ENCODE results near the gene HTR3D. TPM values are rescaled to one million over a fixed set of nuclear protein-coding genes. Genes with fewer than 3 reads are reported as not detected.

HTR3D gene
- total RNA-seq, 4 donors from 2014 or later = not detected

DNA sequence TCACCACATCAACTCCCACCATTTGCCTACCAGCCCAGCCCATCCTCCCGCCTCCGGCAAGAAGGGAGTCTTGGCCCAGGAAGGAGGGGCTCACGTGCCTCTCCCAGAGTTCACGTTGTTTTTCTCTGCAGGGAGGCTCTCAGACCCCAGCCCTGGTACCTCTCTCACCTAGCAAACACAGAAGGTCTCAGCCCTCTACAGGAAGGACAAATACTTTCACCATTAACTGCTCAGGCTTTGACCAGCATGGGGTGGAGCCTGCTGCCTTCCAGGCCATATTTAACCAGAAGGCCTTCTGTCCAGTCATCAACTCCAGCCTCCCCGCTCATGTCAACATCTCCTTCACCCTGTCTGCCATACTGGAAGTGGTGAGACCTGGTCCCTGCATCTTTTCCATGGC is 46.3 kb downstream of the HTR3D start:
- WGBS = 73% methylated on average over 5 of the region's 5 CpGs
- no peaks in the 10 kb centered on the region for H3K27me3 ChIP-seq
- no peak for DNase-seq (ENCODE audit: low spot score in 2 of 2)
- no peak overlapping the region for H3K27ac ChIP-seq
- no peaks in the 10 kb centered on the region for H3K4me1 ChIP-seq
- no peaks in the 10 kb centered on the region for H3K9me3 ChIP-seq
- H3K4me3 ChIP-seq = no peak overlapping the region
- TF ChIP-seq, protein P1, sequence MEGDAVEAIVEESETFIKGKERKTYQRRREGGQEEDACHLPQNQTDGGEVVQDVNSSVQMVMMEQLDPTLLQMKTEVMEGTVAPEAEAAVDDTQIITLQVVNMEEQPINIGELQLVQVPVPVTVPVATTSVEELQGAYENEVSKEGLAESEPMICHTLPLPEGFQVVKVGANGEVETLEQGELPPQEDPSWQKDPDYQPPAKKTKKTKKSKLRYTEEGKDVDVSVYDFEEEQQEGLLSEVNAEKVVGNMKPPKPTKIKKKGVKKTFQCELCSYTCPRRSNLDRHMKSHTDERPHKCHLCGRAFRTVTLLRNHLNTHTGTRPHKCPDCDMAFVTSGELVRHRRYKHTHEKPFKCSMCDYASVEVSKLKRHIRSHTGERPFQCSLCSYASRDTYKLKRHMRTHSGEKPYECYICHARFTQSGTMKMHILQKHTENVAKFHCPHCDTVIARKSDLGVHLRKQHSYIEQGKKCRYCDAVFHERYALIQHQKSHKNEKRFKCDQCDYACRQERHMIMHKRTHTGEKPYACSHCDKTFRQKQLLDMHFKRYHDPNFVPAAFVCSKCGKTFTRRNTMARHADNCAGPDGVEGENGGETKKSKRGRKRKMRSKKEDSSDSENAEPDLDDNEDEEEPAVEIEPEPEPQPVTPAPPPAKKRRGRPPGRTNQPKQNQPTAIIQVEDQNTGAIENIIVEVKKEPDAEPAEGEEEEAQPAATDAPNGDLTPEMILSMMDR (IDR thresholded peaks at IDR 0.05) = no peak
- no peak for TF ChIP-seq EP300 (IDR thresholded peaks at IDR 0.05)
- no peak for TF ChIP-seq POLR2A (IDR thresholded peaks at IDR 0.05)
- TF ChIP-seq POLR2AphosphoS5 (IDR thresholded peaks at IDR 0.05) = no peak
- no peaks in the 10 kb centered on the region for H3K36me3 ChIP-seq

GRCh38 chr3:184078851-184079250 is 47.3 kb downstream of the HTR3D start:
- DNase-seq (ENCODE audit: low spot score in 2 of 2) = no peak
- TF ChIP-seq EP300 (IDR thresholded peaks at IDR 0.05) (no peak), POLR2A (IDR thresholded peaks at IDR 0.05) (no peak)
- TF ChIP-seq, protein P1 (IDR thresholded peaks at IDR 0.05) = no peak
- H3K9me3 ChIP-seq = no peaks in the 10 kb centered on the region
- no peaks in the 10 kb centered on the region for H3K4me1 ChIP-seq
- no peak overlapping the region for H3K4me3 ChIP-seq
- no peaks in the 10 kb centered on the region for H3K27me3 ChIP-seq
- no peaks in the 10 kb centered on the region for H3K36me3 ChIP-seq
- WGBS = 80% methylated on average over 3 of the region's 3 CpGs
- no peak overlapping the region for H3K27ac ChIP-seq

- H3K27ac ChIP-seq = no peak overlapping the region
- H3K4me1 ChIP-seq = no peaks in the 10 kb centered on the region
- no peak for TF ChIP-seq POLR2A (IDR thresholded peaks at IDR 0.05)
- TF ChIP-seq EP300 (IDR thresholded peaks at IDR 0.05) = no peak
- TF ChIP-seq, protein P1 (IDR thresholded peaks at IDR 0.05) = no peak
- TF ChIP-seq POLR2AphosphoS5 (IDR thresholded peaks at IDR 0.05) = no peak
- H3K4me3 ChIP-seq = no peak overlapping the region
- no peaks in the 10 kb centered on the region for H3K27me3 ChIP-seq
- no peaks in the 10 kb centered on the region for H3K36me3 ChIP-seq
- no peaks in the 10 kb centered on the region for H3K9me3 ChIP-seq
- no peak for DNase-seq (ENCODE audit: low spot score in 2 of 2)
- 96% methylated on average over 5 of the region's 16 CpGs for WGBS
Measured at GRCh38 chr3:184081116-184081830, 49.7 kb downstream of the HTR3D start.

DNA sequence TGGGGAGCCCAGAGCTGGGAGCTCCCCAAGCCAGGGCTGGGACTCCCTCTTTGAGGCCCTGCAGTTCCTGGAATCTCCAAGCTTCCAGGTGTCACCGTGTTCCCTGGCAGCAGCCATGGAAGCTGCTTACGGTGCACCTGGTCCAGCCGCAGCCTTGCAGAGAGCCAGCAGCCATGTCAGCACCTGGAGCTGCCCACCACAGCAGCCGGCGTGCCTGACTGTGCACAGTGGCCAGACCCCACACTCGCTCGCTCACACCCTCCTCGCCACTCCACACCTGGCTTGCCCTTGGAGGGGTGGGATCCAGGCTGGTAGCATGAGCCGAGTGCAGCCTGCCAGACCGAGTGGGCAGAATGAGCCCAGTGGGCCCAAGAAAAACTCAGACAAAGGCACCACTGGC is 50.5 kb downstream of the HTR3D start:
- H3K27ac ChIP-seq = no peak overlapping the region
- no peaks in the 10 kb centered on the region for H3K9me3 ChIP-seq
- H3K27me3 ChIP-seq = no peaks in the 10 kb centered on the region
- H3K4me1 ChIP-seq = no peaks in the 10 kb centered on the region
- no peaks in the 10 kb centered on the region for H3K36me3 ChIP-seq
- TF ChIP-seq POLR2AphosphoS5 (IDR thresholded peaks at IDR 0.05) (no peak), EP300 (IDR thresholded peaks at IDR 0.05) (no peak), POLR2A (IDR thresholded peaks at IDR 0.05) (no peak)
- TF ChIP-seq, protein P1 (IDR thresholded peaks at IDR 0.05) = no peak
- no peak overlapping the region for H3K4me3 ChIP-seq
- WGBS = 89% methylated on average over 9 of the region's 10 CpGs
- DNase-seq (ENCODE audit: low spot score in 2 of 2) = no peak

GRCh38 chr3:184082465-184082864 is 50.9 kb downstream of the HTR3D start:
- TF ChIP-seq EP300 (IDR thresholded peaks at IDR 0.05) = no peak
- TF ChIP-seq POLR2A (IDR thresholded peaks at IDR 0.05) = no peak
- TF ChIP-seq, protein P1 (IDR thresholded peaks at IDR 0.05) = no peak
- no peak for TF ChIP-seq POLR2AphosphoS5 (IDR thresholded peaks at IDR 0.05)
- 70% methylated on average over 2 of the region's 2 CpGs for WGBS
- H3K27ac ChIP-seq = no peak overlapping the region
- H3K4me1 ChIP-seq = no peaks in the 10 kb centered on the region
- DNase-seq (ENCODE audit: low spot score in 2 of 2) = no peak
- H3K9me3 ChIP-seq = no peaks in the 10 kb centered on the region
- H3K4me3 ChIP-seq = no peak overlapping the region
- H3K27me3 ChIP-seq = no peaks in the 10 kb centered on the region
- H3K36me3 ChIP-seq = no peaks in the 10 kb centered on the region

Measured in suprapubic skin (tissue), 4 donors.